ENCODE results near the gene ZNF831.

DNA sequence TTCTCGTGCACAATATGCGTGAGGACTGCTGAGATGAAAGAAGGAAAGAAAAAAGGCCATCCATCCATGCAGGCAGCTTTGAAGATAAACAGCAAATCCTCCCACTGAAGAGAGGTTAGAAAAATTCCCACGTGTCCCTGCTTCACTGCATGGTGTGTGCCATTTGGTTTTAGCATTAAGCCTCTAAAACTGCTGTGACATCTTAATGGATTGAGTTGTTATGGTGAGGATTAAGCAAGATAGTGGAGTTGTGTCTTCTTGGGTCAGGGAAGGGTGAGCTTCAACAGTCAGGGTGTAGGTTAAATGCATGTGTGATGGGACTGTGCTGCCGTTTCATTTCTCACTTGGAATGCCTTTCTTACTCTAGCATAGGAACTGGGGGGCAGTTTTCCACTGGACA lies 50.5 kb downstream of the ZNF831 start:
- TF ChIP-seq, protein P1, sequence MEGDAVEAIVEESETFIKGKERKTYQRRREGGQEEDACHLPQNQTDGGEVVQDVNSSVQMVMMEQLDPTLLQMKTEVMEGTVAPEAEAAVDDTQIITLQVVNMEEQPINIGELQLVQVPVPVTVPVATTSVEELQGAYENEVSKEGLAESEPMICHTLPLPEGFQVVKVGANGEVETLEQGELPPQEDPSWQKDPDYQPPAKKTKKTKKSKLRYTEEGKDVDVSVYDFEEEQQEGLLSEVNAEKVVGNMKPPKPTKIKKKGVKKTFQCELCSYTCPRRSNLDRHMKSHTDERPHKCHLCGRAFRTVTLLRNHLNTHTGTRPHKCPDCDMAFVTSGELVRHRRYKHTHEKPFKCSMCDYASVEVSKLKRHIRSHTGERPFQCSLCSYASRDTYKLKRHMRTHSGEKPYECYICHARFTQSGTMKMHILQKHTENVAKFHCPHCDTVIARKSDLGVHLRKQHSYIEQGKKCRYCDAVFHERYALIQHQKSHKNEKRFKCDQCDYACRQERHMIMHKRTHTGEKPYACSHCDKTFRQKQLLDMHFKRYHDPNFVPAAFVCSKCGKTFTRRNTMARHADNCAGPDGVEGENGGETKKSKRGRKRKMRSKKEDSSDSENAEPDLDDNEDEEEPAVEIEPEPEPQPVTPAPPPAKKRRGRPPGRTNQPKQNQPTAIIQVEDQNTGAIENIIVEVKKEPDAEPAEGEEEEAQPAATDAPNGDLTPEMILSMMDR (IDR thresholded peaks at IDR 0.05 in 4 of 5, conservative IDR thresholded peaks at IDR 0.05 in 1 of 5), result no peak
- TF ChIP-seq POLR2A (IDR thresholded peaks at IDR 0.05), result no peak
